Mesendoderm (in vitro differentiated cells): ENCODE results near the gene PEMT.

Source experiments
- DNase-seq: peaks from one replicate; pipeline ENCODE4 v3.0.0; 2013
- H2AK5ac ChIP-seq: 2 replicates; pipeline ENCODE4 v1.6.1; 2013; ENCODE audit warnings: low read length, inconsistent platforms
- H2BK120ac ChIP-seq: 2 replicates; pipeline ENCODE4 v1.6.1; 2013; ENCODE audit warnings: low read depth, mild to moderate bottlenecking, low read length, moderate library complexity, mixed read lengths
- H2BK15ac ChIP-seq: replicated peaks from 2 replicates; pipeline ENCODE4 v1.6.1; 2013; ENCODE audit warnings: low read depth, mild to moderate bottlenecking, moderate library complexity
- H2BK5ac ChIP-seq: 2 replicates; pipeline ENCODE4 v1.6.1; 2013; ENCODE audit warnings: low read length, inconsistent platforms
- H3K18ac ChIP-seq: 2 replicates; pipeline ENCODE4 v1.6.1; 2013; ENCODE audit warnings: mild to moderate bottlenecking, low read length, mixed read lengths
- H3K23ac ChIP-seq: one replicate; pipeline ENCODE4 v1.6.1; 2013; ENCODE audit warnings: low read length
- H3K27ac ChIP-seq: 2 replicates; pipeline ENCODE4 v1.5.1; 2013; ENCODE audit warnings: low read depth, mild to moderate bottlenecking, inconsistent platforms, low read length, moderate library complexity
- H3K27me3 ChIP-seq: 2 replicates; pipeline ENCODE4 v1.6.1; 2013; ENCODE audit warnings: low read length, control low read depth, mild to moderate bottlenecking, inconsistent platforms; ENCODE audit not compliant: insufficient read depth, poor library complexity
- H3K36me3 ChIP-seq: 2 replicates; pipeline ENCODE4 v1.6.1; 2013; ENCODE audit warnings: low read length, inconsistent platforms; ENCODE audit not compliant: control insufficient read depth, insufficient read depth
- H3K4ac ChIP-seq: one replicate; pipeline ENCODE4 v1.6.1; 2013; ENCODE audit warnings: low read depth, mild to moderate bottlenecking, low read length, moderate library complexity
- H3K4me1 ChIP-seq: 2 replicates; pipeline ENCODE4 v1.6.1; 2013; ENCODE audit warnings: low read depth, low read length, inconsistent platforms; ENCODE audit not compliant: control insufficient read depth
- H3K4me2 ChIP-seq: 2 replicates; pipeline ENCODE4 v1.6.1; 2013; ENCODE audit warnings: low read length
- H3K4me3 ChIP-seq: 2 replicates; pipeline ENCODE4 v1.5.1; 2013; ENCODE audit warnings: mild to moderate bottlenecking, low read length
- H3K56ac ChIP-seq: one replicate; pipeline ENCODE4 v1.6.1; 2013; ENCODE audit warnings: low read length
- H3K79me1 ChIP-seq: 2 replicates; pipeline ENCODE4 v1.6.1; 2013; ENCODE audit warnings: low read length, inconsistent platforms
- H3K79me2 ChIP-seq: 2 replicates; pipeline ENCODE4 v1.6.1; 2013; ENCODE audit warnings: mild to moderate bottlenecking, low read length; ENCODE audit not compliant: control insufficient read depth, insufficient read depth
- H3K9ac ChIP-seq: 2 replicates; pipeline ENCODE4 v1.6.1; 2013; ENCODE audit warnings: low read length, inconsistent platforms
- H4K5ac ChIP-seq: one replicate; pipeline ENCODE4 v1.6.1; 2013; ENCODE audit warnings: low read length
- H4K8ac ChIP-seq: one replicate; pipeline ENCODE4 v1.6.1; 2013; ENCODE audit warnings: low read depth, mild to moderate bottlenecking, control low read depth, low read length, moderate library complexity
- WGBS: extraction: QIAGEN DNeasy Blood & Tissue Kit; methylation state at CpG from one replicate; pipeline ENCODE4 v1.1.7; 2013; ENCODE audit warnings: low lambda C conversion rate, missing lambda C conversion rate; ENCODE audit not compliant: insufficient coverage; ENCODE audit errors: extremely low coverage; 5-methylcytosine and 5-hydroxymethylcytosine counted together

PEMT gene

GRCh38 chr17:17528696-17529652 lies 62.5 kb downstream of the PEMT start:
- no peak overlapping the region for H2BK15ac ChIP-seq
- no peaks in the 10 kb centered on the region for H3K36me3 ChIP-seq
- H2BK120ac ChIP-seq: no peak overlapping the region
- H3K23ac ChIP-seq: no peak overlapping the region
- H3K27me3 ChIP-seq: no peaks in the 10 kb centered on the region
- H3K4me1 ChIP-seq: no peaks in the 10 kb centered on the region
- no peak overlapping the region for H3K18ac ChIP-seq
- no peaks in the 10 kb centered on the region for H3K79me2 ChIP-seq
- no peak overlapping the region for H3K4me3 ChIP-seq
- no peak overlapping the region for H2AK5ac ChIP-seq
- no peak overlapping the region for H3K9ac ChIP-seq
- WGBS: no CpG with 5 or more reads among the region's 22 CpGs
- no peak overlapping the region for H2BK5ac ChIP-seq
- no peaks in the 10 kb centered on the region for H3K79me1 ChIP-seq
- no peak overlapping the region for H3K56ac ChIP-seq
- no peak overlapping the region for H3K27ac ChIP-seq
- no peak overlapping the region for H3K4me2 ChIP-seq
- no peak overlapping the region for H3K4ac ChIP-seq
- H4K8ac ChIP-seq: no peak overlapping the region
- no peak for DNase-seq
- H4K5ac ChIP-seq: no peak overlapping the region

GRCh38 chr17:17527956-17528500 lies 63.5 kb downstream of the PEMT start:
- Histone ChIP-seq H3K4me3 (no peak overlapping the region), H3K79me2 (no peaks in the 10 kb centered on the region), H2AK5ac (no peak overlapping the region), H3K79me1 (no peaks in the 10 kb centered on the region), H3K18ac (no peak overlapping the region), H3K4ac (no peak overlapping the region), H3K36me3 (no peaks in the 10 kb centered on the region), H4K5ac (no peak overlapping the region), H3K56ac (no peak overlapping the region), H2BK5ac (no peak overlapping the region), H4K8ac (no peak overlapping the region), H3K23ac (no peak overlapping the region), H3K27me3 (no peaks in the 10 kb centered on the region), H3K27ac (no peak overlapping the region), H2BK15ac (no peak overlapping the region), H3K4me2 (no peak overlapping the region), H3K9ac (no peak overlapping the region), H2BK120ac (no peak overlapping the region), H3K4me1 (peaks cover 4% of the 10 kb centered on the region)
- DNase-seq: no peak
- WGBS: no CpG with 5 or more reads among the region's 17 CpGs

- H2BK120ac ChIP-seq: no peak overlapping the region
- no peaks in the 10 kb centered on the region for H3K79me1 ChIP-seq
- H3K4ac ChIP-seq: no peak overlapping the region
- no peak overlapping the region for H3K18ac ChIP-seq
- no peak overlapping the region for H2BK5ac ChIP-seq
- no peak for DNase-seq
- no peak overlapping the region for H2BK15ac ChIP-seq
- no peaks in the 10 kb centered on the region for H3K79me2 ChIP-seq
- no CpG with 5 or more reads among the region's 11 CpGs for WGBS
- H3K4me1 ChIP-seq: peaks cover 5% of the 10 kb centered on the region
- no peak overlapping the region for H4K5ac ChIP-seq
- no peak overlapping the region for H3K27ac ChIP-seq
- H3K36me3 ChIP-seq: no peaks in the 10 kb centered on the region
- no peak overlapping the region for H3K23ac ChIP-seq
- H3K4me2 ChIP-seq: no peak overlapping the region
- H4K8ac ChIP-seq: no peak overlapping the region
- H3K4me3 ChIP-seq: no peak overlapping the region
- no peak overlapping the region for H3K56ac ChIP-seq
- H3K27me3 ChIP-seq: no peaks in the 10 kb centered on the region
- no peak overlapping the region for H2AK5ac ChIP-seq
- no peak overlapping the region for H3K9ac ChIP-seq
Measured at GRCh38 chr17:17527534-17527933, 64.0 kb downstream of the PEMT start.

GRCh38 chr17:17526369-17526768 lies 65.1 kb downstream of the PEMT start:
- no CpG with 5 or more reads among the region's 14 CpGs for WGBS

GRCh38 chr17:17525956-17526355 lies 65.6 kb downstream of the PEMT start:
- H3K9ac ChIP-seq: no peak overlapping the region
- no peak overlapping the region for H2BK15ac ChIP-seq
- no peak overlapping the region for H3K4ac ChIP-seq
- no peak overlapping the region for H3K23ac ChIP-seq
- no CpG with 5 or more reads among the region's 6 CpGs for WGBS
- no peak overlapping the region for H4K5ac ChIP-seq
- H2BK5ac ChIP-seq: no peak overlapping the region
- no peaks in the 10 kb centered on the region for H3K79me1 ChIP-seq
- no peak overlapping the region for H3K4me2 ChIP-seq
- no peak overlapping the region for H2BK120ac ChIP-seq
- no peaks in the 10 kb centered on the region for H3K27me3 ChIP-seq
- no peaks in the 10 kb centered on the region for H3K79me2 ChIP-seq
- no peak for DNase-seq
- no peak overlapping the region for H3K27ac ChIP-seq
- no peak overlapping the region for H3K18ac ChIP-seq
- H4K8ac ChIP-seq: no peak overlapping the region
- H3K4me3 ChIP-seq: no peak overlapping the region
- no peak overlapping the region for H3K56ac ChIP-seq
- no peaks in the 10 kb centered on the region for H3K36me3 ChIP-seq
- peaks cover 5% of the 10 kb centered on the region for H3K4me1 ChIP-seq
- no peak overlapping the region for H2AK5ac ChIP-seq

More at GRCh38 chr17:17526369-17526768, 65.1 kb downstream of the PEMT start:
- no peak overlapping the region for H4K8ac ChIP-seq
- H3K4me3 ChIP-seq: no peak overlapping the region
- H3K27ac ChIP-seq: no peak overlapping the region
- DNase-seq: no peak
- H3K9ac ChIP-seq: no peak overlapping the region
- H3K18ac ChIP-seq: no peak overlapping the region
- H3K4ac ChIP-seq: no peak overlapping the region
- no peaks in the 10 kb centered on the region for H3K27me3 ChIP-seq
- H2AK5ac ChIP-seq: no peak overlapping the region
- no peak overlapping the region for H2BK5ac ChIP-seq
- H3K79me2 ChIP-seq: no peaks in the 10 kb centered on the region
- H3K23ac ChIP-seq: no peak overlapping the region
- H4K5ac ChIP-seq: no peak overlapping the region
- H3K4me1 ChIP-seq: peaks cover 5% of the 10 kb centered on the region
- no peak overlapping the region for H3K4me2 ChIP-seq
- H3K36me3 ChIP-seq: no peaks in the 10 kb centered on the region
- H2BK15ac ChIP-seq: no peak overlapping the region
- no peak overlapping the region for H3K56ac ChIP-seq
- no peaks in the 10 kb centered on the region for H3K79me1 ChIP-seq
- H2BK120ac ChIP-seq: no peak overlapping the region
